ENCODE results near the gene AP4S1. TPM values are rescaled to one million over a fixed set of nuclear protein-coding genes. Genes with fewer than 3 reads are reported as not detected.
A peak's percentile ranks its signal among the peaks of the same experiment; 100 is the strongest.
"Not testable (repeated sequence)": the region's sequence is repeated elsewhere in the genome, so short reads cannot be mapped to it uniquely, and the experiment has no call there.

AP4S1 gene
- 10 to 100 TPM in 1 of 2 donors, 1 to 10 TPM in 1; 8.6 to 13.7 TPM for total RNA-seq

DNA sequence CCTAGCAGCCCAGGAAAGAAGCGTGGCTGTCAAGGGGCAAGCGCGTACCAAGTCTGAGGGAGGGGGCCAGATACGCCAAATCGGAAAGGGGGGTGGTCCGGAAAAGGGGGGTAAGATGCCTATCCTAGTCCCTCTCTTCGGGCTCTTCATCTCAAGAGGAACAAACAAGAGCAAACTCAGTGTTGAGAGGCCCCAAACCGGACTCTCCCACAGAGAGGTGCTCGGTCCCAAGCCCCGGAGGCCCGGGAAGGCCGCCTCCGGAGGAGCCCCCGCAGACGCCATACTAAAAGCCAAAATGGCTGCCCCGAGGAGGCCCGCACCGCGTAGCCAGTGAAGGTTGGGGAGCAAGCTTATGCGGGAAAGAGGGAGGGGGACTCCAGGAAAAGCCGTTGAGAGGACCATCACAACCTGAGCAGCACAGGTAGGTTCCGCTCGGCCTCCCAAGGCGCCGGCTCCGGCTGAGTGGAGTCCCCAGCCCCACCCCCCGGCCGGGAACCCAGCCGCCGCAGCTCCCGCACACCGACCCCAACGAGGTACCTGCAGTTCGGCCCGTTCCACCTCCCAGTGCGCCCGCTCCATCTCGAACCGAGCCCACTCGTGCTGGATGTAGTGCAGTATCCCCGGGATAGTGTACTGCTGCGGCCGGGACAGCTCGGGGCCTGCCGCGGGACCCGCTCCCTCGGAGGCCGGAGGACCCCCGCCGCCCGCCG, at the start of gene AP4S1:
TSS of gene AP4S1 (plus strand) at position 283 of the 710 bp plus-strand sequence. CDS start 40,548 bp downstream, outside the sequence.
- intact Hi-C loops (cut with DNase I): no loop called here
- Histone ChIP-seq H3K36me3 (replicated peaks in 1 of 2; ENCODE audit: insufficient read depth in 1 of 2, low read depth in 2 of 2) (no peaks in the 10 kb centered on the region), H3K27ac (peak within 1 kb of the TSS; percentile 89 to 99 (median 96)), H3K9me3 (no peaks in the 10 kb centered on the region), H3K4me1 (peaks cover 31% of the 10 kb centered on the region), H3K27me3 (no peaks in the 10 kb centered on the region), H3K4me3 (peak within 1 kb of the TSS; percentile 87 to 93)
- TF ChIP-seq CTCF (IDR thresholded peaks at IDR 0.05): no peak
- WGBS, 2 donors: 0% methylated on average over 11 to 47 of the region's 53 CpGs
- ATAC-seq (peak; percentile 8), DNase-seq (peak; percentile 31 to 53 (median 49))

DNA sequence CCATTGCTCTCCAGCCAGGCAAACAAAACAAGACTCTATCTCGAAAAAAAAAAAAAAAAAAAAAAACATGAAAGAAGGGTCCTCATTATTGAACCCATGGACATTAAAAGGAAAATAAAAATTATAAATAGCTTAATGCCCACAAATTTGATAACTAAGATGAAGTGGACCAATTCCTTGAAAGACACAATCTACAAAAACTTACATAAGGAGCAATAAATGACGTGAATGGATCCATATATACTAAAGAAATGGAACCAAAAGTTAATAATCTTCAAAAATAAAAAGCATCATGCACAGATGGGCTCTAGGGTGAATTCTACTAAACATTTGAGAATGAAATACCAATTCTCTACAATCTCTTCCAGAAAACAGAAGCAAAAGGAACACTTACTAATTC, 47.7 kb upstream of the AP4S1 start:
- TF ChIP-seq CTCF (IDR thresholded peaks at IDR 0.05): no peak
- no peak for TF ChIP-seq POLR2A (IDR thresholded peaks at IDR 0.05)
- no peaks in the 10 kb centered on the region for H3K27me3 ChIP-seq
- DNase-seq (no peak), ATAC-seq (no peak)
- intact Hi-C loops (cut with DNase I): loop anchor here (10.0 kb wide), 1 partner anchor 107 kb away; no protein-coding TSS in a partner anchor
- H3K27ac ChIP-seq: no peak overlapping the region
- H3K36me3 ChIP-seq (replicated peaks in 1 of 2; ENCODE audit: insufficient read depth in 1 of 2, low read depth in 2 of 2): no peaks in the 10 kb centered on the region
- WGBS, 2 donors: 54 to 62% methylated on average over 2 of the region's 2 CpGs
- no peak overlapping the region for H3K4me3 ChIP-seq
- no peaks in the 10 kb centered on the region for H3K9me3 ChIP-seq
- H3K4me1 ChIP-seq: peaks cover 24% of the 10 kb centered on the region

DNA sequence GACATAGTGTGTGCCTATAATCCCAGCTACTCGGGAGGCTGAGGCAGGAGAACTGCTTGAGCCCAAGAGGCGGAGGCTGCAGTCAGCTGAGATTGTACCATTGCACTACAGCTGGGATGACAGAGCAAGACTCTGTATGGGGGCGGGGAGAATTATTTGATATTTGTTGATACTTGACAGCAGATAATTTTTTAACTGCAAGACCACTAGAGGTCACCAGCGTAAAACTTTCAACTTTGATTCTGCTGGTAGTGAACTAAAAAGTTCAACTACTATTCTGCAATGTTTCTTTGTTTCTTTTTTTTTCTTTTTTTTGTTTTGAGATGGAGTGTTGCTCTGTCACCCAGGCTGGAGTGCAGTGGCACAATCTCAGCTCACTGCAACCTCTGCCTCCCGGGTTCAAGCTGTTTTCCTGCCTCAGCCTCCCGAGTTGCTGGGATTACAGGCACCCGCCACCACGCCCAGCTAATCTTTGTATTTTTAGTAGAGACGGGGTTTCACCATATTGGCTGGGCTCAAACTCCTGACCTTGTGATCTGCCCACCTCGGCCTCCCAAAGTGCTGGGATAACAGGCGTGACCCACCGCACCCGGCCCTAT, 45.2 kb upstream of the AP4S1 start:
- ATAC-seq: peak; percentile 81
- not testable (repeated sequence) for H3K4me1 ChIP-seq

GRCh38 chr14:30980980-30981379, 44.5 kb upstream of the AP4S1 start:
- no peak for DNase-seq
- peaks cover 7% of the 10 kb centered on the region for H3K4me1 ChIP-seq
- ATAC-seq: no peak
- no peak overlapping the region for H3K4me3 ChIP-seq
- H3K27me3 ChIP-seq: no peaks in the 10 kb centered on the region
- no peaks in the 10 kb centered on the region for H3K9me3 ChIP-seq
- no peak for TF ChIP-seq POLR2A (IDR thresholded peaks at IDR 0.05)
- TF ChIP-seq CTCF (IDR thresholded peaks at IDR 0.05): no peak
- peak overlapping the region in 1 of 4 donors; percentile 3 for H3K27ac ChIP-seq
- intact Hi-C loops (cut with DNase I): no loop called here
- 57 to 69% methylated on average over 3 of the region's 3 CpGs for WGBS, 2 donors
- H3K36me3 ChIP-seq (replicated peaks in 1 of 2; ENCODE audit: insufficient read depth in 1 of 2, low read depth in 2 of 2): no peaks in the 10 kb centered on the region

More for the DNA sequence above, 45.2 kb upstream of the AP4S1 start:
- TF ChIP-seq CTCF (IDR thresholded peaks at IDR 0.05): peak; percentile 44 to 87 (median 77)
- DNase-seq: peak; percentile 47 to 63 (median 50)
- H3K4me3 ChIP-seq; intact Hi-C loops (cut with DNase I); H3K27me3 ChIP-seq; H3K36me3 ChIP-seq (replicated peaks in 1 of 2; ENCODE audit: insufficient read depth in 1 of 2, low read depth in 2 of 2); H3K9me3 ChIP-seq: not testable (repeated sequence)
- WGBS, 2 donors: 64 to 65% methylated on average over 13 of the region's 13 CpGs
- peak overlapping the region in 1 of 4 donors; percentile 3 for H3K27ac ChIP-seq
